IMR-90 (cell line): ENCODE results near the gene UBL7.

Experiments used
- BHLHE40 ChIP-seq: fragments of 150-350 bp; IDR thresholded peaks from 2 replicates; pipeline ENCODE4 v1.6.1; 2016; ENCODE audit warnings: mild to moderate bottlenecking, low read depth, low read length
- CTCF ChIP-seq: conservative IDR thresholded peaks from 2 replicates; pipeline ENCODE4 v1.5.1; 2012; ENCODE audit warnings: mild to moderate bottlenecking, low read depth, low read length, improper control_type of control experiment
- RAD21 ChIP-seq: IDR thresholded peaks from 2 replicates; pipeline ENCODE4 v1.6.1; 2012; ENCODE audit warnings: low read length, improper control_type of control experiment

- no peak for TF ChIP-seq RAD21
- TF ChIP-seq CTCF: no peak
- TF ChIP-seq BHLHE40: no peak
Measured at GRCh38 chr15:74417670-74418069, 43.3 kb downstream of the UBL7 start.
